ENCODE measurements around the gene OAT. TPM values are rescaled to one million over a fixed set of nuclear protein-coding genes. Genes with fewer than 3 reads are reported as not detected.
"Not testable (repeated sequence)": the region's sequence is repeated elsewhere in the genome, so short reads cannot be mapped to it uniquely, and the experiment has no call there.

The OAT gene
- polyA plus RNA-seq, 4 donors: 84.9 to 102 (median 88.5) TPM

- no peak for DNase-seq (ENCODE audit: low read depth in 4 of 4, low spot score in 2 of 4)
Measured at GRCh38 chr10:124448696-124449169, 30.0 kb upstream of the OAT start.

GRCh38 chr10:124447751-124448466, 29.2 kb upstream of the OAT start:
- DNase-seq (ENCODE audit: low read depth in 4 of 4, low spot score in 2 of 4): no peak

GRCh38 chr10:124446830-124447750, 28.4 kb upstream of the OAT start:
- no peak for DNase-seq (ENCODE audit: low read depth in 4 of 4, low spot score in 2 of 4)

GRCh38 chr10:124441694-124442093, 23.0 kb upstream of the OAT start:
- not testable (repeated sequence) for DNase-seq (ENCODE audit: low read depth in 4 of 4, low spot score in 2 of 4)

GRCh38 chr10:124436191-124436638, 17.5 kb upstream of the OAT start:
- no peak for DNase-seq (ENCODE audit: low read depth in 4 of 4, low spot score in 2 of 4)

GRCh38 chr10:124435683-124436082, 17.0 kb upstream of the OAT start:
- DNase-seq (ENCODE audit: low read depth in 4 of 4, low spot score in 2 of 4): not testable (repeated sequence)

GRCh38 chr10:124433461-124433860, 14.7 kb upstream of the OAT start:
- DNase-seq (ENCODE audit: low read depth in 4 of 4, low spot score in 2 of 4): no peak

GRCh38 chr10:124430077-124430476, 11.4 kb upstream of the OAT start:
- DNase-seq (ENCODE audit: low read depth in 4 of 4, low spot score in 2 of 4): no peak

- no peak for DNase-seq (ENCODE audit: low read depth in 4 of 4, low spot score in 2 of 4)
Measured at GRCh38 chr10:124429576-124429975, 10.9 kb upstream of the OAT start.

GRCh38 chr10:124428207-124428777, 9.6 kb upstream of the OAT start:
- DNase-seq (ENCODE audit: low read depth in 4 of 4, low spot score in 2 of 4): no peak

- no peak for DNase-seq (ENCODE audit: low read depth in 4 of 4, low spot score in 2 of 4)
Measured at GRCh38 chr10:124425227-124425962, 6.7 kb upstream of the OAT start.

GRCh38 chr10:124423813-124424212, 5.1 kb upstream of the OAT start:
- DNase-seq (ENCODE audit: low read depth in 4 of 4, low spot score in 2 of 4): no peak

- DNase-seq (ENCODE audit: low read depth in 4 of 4, low spot score in 2 of 4): no peak
Measured at GRCh38 chr10:124422742-124423141, 4.0 kb upstream of the OAT start.

GRCh38 chr10:124420254-124420653, 1.5 kb upstream of the OAT start:
- no peak for DNase-seq (ENCODE audit: low read depth in 4 of 4, low spot score in 2 of 4)

GRCh38 chr10:124419635-124420034, 912 bp upstream of the OAT start:
- no peak for DNase-seq (ENCODE audit: low read depth in 4 of 4, low spot score in 2 of 4)

- peak; percentile 24 to 50 (median 45) for DNase-seq (ENCODE audit: low read depth in 4 of 4, low spot score in 2 of 4)
Measured at GRCh38 chr10:124417895-124418725, 613 bp downstream of the OAT start.

- no peak for DNase-seq (ENCODE audit: low read depth in 4 of 4, low spot score in 2 of 4)
Measured at GRCh38 chr10:124416733-124417132, 2.0 kb downstream of the OAT start.

- no peak for DNase-seq (ENCODE audit: low read depth in 4 of 4, low spot score in 2 of 4)
Measured at GRCh38 chr10:124415210-124415609, 3.5 kb downstream of the OAT start.

GRCh38 chr10:124414076-124414475, 4.6 kb downstream of the OAT start:
- DNase-seq (ENCODE audit: low read depth in 4 of 4, low spot score in 2 of 4): no peak

GRCh38 chr10:124409696-124410095, 9.0 kb downstream of the OAT start:
- DNase-seq (ENCODE audit: low read depth in 4 of 4, low spot score in 2 of 4): no peak

All from left renal cortex interstitium (tissue), 4 donors.